ENCODE data around the gene PRM1.

PRM1 gene
- 0 reads per million in 3 experiments for total RNA-seq

- no peak for DNase-seq
Measured at GRCh38 chr16:11280616-11281522, at the start of gene PRM1. Gene PRM1, minus strand, starts transcription at chr16:11281330. Its CDS starts 92 bp downstream, at chr16:11281238.

DNA sequence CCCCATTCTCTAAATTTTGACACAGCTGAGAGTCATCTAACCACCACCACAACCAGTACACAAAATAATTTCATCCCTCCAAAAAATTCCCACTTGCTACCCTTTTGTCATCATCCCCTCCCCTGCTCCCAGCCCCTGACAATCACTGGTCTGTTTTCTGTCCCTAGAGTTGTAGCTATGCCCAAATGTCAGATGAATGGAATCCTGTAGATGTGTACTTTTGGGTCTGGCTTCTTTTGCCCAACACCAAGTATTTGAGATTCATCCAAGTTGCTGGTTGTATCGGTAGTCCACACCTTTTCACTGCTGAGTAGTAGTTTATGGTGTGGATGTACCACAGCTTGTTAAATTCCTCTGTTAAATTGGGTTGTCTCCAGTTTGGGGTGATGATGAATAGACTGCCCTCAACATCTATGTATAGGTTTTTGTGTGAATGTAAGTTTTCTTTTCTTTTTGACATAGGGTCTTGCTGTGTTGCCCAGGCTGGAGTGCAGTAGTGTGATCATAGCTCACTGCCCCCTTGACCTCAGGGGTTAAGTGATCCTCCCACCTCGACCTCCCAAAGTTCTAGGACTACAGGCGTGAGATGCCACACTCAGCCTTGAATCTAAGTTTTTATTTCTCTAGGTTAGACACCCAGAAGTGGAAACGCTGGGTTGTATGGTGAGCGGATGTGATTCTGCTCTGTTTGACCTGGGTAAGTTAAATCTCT is 49.6 kb upstream of the PRM1 start:
- no peak for DNase-seq

DNA sequence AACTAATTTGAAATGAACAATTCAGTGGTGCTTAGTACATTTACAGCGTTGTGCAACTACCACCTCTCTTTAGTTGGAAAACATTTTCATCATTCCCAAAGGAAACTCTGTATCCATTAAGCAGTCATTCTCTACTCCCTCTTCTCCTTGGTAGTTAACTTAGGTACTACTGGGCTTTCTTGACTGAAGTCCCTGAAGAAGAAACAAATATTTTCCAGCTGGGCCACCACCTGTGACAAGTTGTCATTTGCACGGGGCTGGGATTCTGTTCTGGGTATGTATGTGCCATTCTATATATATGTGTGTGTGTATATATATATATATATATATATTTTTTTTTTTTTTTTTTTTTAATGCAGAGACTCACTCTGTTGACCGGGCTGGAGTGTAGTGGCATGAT is 48.8 kb upstream of the PRM1 start:
- no peak for DNase-seq

DNA sequence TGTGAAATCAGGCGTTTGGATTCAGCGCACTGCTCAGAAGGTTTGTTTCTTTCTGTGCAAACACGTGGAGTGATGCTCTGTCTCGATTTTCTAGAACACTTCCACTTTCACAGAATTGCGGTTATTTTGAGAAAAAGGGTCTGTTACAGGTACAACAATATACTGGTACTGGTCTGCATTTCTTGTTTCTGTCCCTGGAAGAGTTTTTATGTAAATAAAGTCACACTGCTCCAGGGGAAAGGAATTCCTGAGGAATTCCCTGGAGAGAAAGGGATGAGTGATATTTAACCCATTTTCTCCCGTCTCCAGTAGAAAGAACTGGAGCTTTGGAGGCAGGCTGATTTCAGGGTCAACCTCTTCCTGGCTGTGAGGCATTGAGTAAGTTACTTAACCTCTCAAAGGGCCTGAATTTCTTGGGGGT is 48.0 kb upstream of the PRM1 start:
- no peak for DNase-seq

- DNase-seq, result peak; percentile 22
Measured at GRCh38 chr16:11328172-11329070, 47.3 kb upstream of the PRM1 start.

DNA sequence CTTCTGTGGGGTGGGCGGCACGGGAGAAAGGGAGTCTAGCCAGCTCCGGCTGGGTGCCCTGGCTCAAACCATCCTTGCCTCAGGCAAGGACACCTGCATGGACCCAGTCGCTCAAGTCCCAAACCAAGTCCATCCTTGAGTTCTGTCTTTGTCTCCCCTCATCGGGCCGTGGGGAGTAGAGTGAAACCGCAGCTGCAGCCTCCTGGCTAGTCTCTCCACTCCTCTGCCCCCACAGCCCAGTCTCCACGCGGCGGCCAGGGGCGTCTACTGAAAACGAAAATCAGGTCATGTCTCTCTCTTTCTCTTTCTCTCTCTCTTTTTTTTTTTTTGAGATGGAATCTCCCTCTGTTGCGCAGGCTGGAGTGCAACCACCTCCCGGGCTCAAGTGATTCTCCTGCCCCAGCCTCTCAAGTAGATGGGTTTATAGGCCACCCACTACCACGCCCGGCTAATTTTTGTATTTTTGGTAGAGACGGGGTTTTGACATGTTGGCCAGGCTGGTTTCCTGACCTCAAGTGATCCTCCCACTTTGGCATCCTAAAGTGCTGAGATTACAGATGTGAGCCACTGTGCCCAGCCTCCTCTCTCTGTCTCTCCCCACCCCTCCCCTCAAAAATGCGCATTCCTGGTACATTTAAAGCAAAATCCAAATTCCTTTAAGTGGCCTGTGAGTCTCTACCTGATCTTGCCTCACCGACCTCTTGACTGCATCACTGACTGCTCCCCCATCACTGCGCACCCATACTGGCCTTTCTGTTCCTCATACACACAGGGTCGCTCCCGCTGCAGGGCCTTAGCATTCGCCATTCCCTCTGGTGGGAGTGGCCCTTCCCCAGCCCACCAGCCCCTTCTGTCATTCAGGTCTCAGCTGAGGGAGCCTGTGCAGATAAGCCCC is 46.4 kb upstream of the PRM1 start:
- DNase-seq, result peak; percentile 16

GRCh38 chr16:11326737-11327276 is 45.7 kb upstream of the PRM1 start:
- DNase-seq, result no peak

- DNase-seq, result no peak
Measured at GRCh38 chr16:11326084-11326736, 45.1 kb upstream of the PRM1 start.

- no peak for DNase-seq
Measured at GRCh38 chr16:11325404-11326083, 44.4 kb upstream of the PRM1 start.

GRCh38 chr16:11323551-11324336 is 42.6 kb upstream of the PRM1 start:
- DNase-seq, result no peak

DNA sequence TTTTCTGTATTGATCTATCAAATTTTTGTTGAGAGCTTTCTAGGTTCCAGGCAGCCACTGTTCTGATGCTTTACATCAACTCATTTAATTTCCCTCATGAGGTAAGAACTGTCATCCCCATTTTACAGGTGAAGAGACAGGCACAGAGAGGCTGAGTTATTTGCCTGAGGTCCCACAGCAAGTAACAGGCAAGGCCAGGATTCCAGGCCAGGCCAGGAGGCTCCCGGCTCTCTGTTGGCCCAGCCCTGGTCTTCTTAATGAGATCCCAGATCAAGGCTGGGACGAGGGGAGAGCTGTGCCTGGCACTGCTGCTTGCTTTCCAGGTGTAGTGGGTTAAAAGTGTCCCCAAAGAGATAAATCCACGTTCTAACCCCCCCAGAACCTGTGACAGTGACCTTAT is 41.7 kb upstream of the PRM1 start:
- DNase-seq, result no peak

GRCh38 chr16:11321662-11322061 is 40.5 kb upstream of the PRM1 start:
- no peak for DNase-seq

DNA sequence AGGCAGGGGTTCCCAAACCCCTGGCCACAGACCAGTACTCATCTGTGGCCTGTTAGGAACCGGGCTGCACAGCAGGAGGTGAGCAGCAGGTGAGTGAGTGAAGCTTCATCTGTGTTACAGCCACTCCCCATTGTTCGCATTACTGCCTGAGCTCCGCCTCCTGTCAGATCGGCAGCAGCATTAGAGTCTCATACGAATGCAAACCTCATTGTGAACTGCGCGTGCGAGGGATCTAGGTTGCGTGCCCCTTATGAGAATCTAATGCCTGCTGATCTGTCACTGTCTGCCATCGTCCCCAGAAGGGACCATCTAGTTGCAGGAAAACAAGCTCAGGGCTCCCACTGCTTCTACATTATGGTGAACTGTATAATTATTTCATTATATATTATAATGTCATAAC is 39.0 kb upstream of the PRM1 start:
- no peak for DNase-seq

- DNase-seq, result no peak
Measured at GRCh38 chr16:11319529-11320146, 38.5 kb upstream of the PRM1 start.

DNA sequence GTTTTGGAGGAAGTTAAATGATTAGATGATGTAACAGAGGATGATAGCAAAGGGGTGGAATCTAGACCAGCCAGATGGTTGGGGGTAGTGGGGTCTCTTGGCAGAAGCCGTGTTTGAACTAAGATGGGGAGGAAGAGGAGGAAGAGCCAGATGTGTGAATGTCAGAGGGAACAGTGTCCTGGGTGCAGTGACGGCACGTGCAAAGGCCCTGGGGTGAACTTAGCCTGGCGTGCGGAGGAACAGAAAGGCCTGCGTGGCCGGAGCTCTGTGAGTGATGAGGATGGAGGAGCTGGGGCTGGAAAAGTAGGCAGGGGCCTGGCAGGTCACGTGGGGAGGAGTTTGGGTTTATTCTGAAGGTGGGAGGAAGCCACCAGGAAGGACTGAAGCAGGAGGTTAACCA is 37.7 kb upstream of the PRM1 start:
- no peak for DNase-seq

GRCh38 chr16:11316331-11317015 is 35.3 kb upstream of the PRM1 start:
- DNase-seq, result no peak

- no peak for DNase-seq
Measured at GRCh38 chr16:11315510-11315909, 34.4 kb upstream of the PRM1 start.

GRCh38 chr16:11314309-11314894 is 33.3 kb upstream of the PRM1 start:
- DNase-seq, result no peak

Data from central memory CD4-positive, alpha-beta T cell (primary cell).